GM18907 (cell line): ENCODE measurements around the gene NAPG.
"Not testable (repeated sequence)": the region's sequence is repeated elsewhere in the genome, so short reads cannot be mapped to it uniquely, and the experiment has no call there.

Experiments used
- ATAC-seq: cut with Tn5 transposase; IDR thresholded peaks from one replicate; pipeline ENCODE4 v1.9.1; 2021; ENCODE audit warnings: mild to moderate bottlenecking, moderate library complexity; ENCODE audit not compliant: unreplicated experiment

Gene NAPG

DNA sequence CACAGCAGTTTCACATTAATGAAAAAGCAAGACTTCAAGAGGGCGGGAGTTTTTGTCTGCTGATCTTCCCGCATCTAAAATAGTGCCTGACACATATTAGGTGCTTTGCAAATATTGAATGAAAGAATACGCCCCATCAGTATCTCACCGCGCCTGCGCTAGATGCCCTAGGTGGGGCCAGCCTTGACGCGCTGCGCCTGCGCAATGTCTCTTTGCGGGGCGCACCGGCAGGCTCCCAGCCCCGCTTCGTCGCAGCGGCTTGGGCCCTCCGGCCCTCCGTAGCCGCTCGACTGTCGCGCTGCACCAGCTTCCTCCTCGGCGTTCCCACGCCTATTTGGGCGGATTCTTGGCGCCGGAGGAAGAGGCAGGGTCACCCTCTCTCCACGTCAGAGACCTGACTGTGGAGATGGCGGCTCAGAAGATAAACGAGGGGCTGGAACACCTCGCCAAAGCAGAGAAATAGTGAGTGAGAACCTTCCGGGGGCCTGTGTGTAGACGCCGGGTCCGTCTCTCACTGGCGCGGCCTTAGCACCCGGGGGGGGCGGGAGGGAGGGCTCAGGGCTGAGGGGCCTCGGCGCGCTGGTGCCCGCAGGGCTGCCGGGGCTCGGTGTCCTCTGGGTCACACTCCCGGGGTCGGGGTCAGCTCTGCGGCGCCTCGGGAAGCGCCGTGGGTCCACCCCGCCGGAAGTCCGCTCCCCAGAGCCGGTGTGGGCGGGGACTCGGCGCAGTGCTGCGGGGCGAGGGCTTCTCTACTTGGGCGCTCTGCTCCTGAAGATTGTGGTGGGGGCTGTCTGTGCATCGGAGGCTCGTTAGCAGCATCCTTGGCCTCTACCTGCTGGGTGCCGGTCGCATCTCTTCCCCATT lies at the start of gene NAPG:
Gene NAPG (plus strand): TSS at position 331 of the 864 bp plus-strand sequence. CDS start 76 bp downstream, at position 407.
- ATAC-seq: peak; percentile 82

- no peak for ATAC-seq
Measured at GRCh38 chr18:10476338-10476791, 49.5 kb upstream of the NAPG start.

GRCh38 chr18:10477121-10477862 lies 48.5 kb upstream of the NAPG start:
- no peak for ATAC-seq

DNA sequence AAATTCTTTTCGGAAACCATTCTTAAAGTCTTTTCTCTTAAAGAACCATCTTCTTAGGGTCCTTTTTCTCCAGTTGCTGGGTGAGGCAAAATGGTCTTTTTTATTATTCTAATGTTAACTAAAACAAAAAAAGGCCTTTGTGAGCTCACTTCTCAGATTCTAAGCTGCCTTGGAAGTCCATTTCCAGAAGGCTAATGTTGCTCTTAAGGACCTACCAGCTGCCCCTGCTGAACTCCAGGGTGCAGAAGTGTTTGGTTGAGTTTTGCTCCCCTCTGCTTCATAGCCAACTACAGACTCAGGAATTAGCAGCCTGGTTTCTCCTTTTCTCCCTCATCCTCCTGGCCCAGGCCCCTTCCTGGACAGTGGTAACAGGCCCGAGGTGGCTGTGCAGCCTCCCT lies 48.0 kb upstream of the NAPG start:
- ATAC-seq: no peak

GRCh38 chr18:10481831-10482230 lies 44.0 kb upstream of the NAPG start:
- no peak for ATAC-seq

- peak; percentile 27 for ATAC-seq
Measured at GRCh38 chr18:10482363-10482984, 43.4 kb upstream of the NAPG start.

- ATAC-seq: peak; percentile 86
Measured at GRCh38 chr18:10482985-10483949, 42.6 kb upstream of the NAPG start.

DNA sequence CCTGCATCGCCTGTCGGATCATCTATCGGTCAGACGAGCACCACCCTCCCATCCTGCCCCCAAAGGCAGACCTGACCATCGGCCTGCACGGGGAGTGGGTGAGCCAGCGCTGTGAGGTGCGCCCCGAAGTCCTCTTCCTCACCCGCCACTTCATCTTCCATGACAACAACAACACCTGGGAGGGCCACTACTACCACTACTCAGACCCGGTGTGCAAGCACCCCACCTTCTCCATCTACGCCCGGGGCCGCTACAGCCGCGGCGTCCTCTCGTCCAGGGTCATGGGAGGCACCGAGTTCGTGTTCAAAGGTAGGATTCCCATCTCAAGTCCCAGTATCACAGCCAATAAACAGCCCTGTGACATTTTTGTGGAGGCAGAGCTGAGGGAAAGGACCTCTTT lies 40.4 kb upstream of the NAPG start:
- ATAC-seq: no peak

DNA sequence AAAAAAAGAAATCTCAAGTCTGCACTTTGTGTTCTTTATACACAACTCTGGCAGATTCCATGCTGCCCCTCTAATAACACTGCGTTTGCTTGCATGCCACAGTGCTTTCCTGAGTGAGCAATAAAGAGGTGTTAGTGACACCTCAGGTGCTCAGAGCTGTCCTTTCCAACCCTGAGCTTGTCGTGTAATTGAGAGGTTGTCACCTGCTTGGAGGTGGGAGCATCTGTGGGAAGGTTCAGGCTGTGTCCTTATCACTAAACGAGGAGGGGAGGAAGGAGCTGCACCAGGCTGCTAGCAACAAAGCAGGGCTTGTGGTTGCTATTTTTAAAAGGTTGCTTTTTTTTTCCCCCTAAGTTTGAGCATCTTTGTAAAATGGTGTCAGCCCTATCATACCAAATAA lies 39.5 kb upstream of the NAPG start:
- no peak for ATAC-seq

DNA sequence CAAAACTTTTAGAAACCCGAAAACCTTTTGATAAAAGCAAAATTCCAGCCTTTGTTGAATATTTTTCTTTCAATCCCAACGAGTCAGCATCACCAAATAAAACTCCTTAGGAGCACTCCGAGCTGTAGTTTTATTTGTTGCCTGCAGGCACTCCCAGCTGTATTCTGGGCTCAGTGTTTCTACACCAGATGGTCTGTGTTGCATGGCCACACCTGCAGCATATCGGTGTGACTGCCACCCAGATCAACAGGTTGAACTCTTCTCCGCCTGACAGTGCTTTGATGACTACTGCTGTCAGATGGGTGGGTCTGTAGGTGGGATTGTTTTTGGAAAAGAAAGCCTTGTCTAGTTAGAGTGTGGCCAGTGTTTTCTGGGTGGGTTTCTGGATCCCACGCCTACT lies 38.7 kb upstream of the NAPG start:
- no peak for ATAC-seq

DNA sequence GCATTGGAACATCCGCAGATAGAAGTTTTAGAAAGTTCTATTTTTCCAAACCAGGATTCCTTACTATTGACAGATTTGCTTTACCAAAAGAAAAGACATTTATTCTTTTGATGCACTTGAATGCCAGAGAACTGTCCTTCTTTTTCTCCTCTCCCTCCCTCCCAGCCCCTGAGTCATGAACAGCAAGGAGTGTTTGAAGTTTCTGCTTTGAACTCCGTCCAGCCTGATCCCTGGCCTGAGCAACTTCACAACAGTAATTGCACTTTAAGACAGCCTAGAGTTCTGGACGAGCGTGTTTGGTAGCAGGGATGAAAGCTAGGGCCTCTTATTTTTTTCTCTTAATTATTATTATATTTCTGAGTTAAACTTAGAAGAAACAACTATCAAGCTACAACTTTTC lies 37.8 kb upstream of the NAPG start:
- ATAC-seq: no peak

- peak; percentile 98 for ATAC-seq
Measured at GRCh38 chr18:10490401-10491165, 35.2 kb upstream of the NAPG start.

- no peak for ATAC-seq
Measured at GRCh38 chr18:10495936-10496335, 29.9 kb upstream of the NAPG start.

GRCh38 chr18:10497206-10497749 lies 28.5 kb upstream of the NAPG start:
- no peak for ATAC-seq

DNA sequence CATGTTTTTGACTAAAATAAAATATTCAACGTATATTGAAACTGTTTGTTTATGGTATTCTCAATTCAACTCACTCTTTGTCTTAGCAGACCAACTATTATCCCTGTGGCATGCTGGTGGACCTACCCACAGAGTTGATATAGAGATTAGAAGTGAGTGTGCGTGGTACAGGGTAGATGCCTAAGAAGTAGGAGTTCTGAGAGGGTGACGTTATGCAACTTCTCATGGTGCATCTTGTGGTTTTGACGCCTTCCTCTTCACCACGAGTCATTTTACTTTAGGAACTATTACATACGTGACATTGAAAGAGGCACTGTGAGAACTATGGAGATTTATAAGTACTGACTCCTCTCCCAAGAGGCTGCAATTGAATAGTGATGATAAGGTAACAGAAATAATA lies 26.6 kb upstream of the NAPG start:
- ATAC-seq: no peak

- no peak for ATAC-seq
Measured at GRCh38 chr18:10500038-10500437, 25.8 kb upstream of the NAPG start.

DNA sequence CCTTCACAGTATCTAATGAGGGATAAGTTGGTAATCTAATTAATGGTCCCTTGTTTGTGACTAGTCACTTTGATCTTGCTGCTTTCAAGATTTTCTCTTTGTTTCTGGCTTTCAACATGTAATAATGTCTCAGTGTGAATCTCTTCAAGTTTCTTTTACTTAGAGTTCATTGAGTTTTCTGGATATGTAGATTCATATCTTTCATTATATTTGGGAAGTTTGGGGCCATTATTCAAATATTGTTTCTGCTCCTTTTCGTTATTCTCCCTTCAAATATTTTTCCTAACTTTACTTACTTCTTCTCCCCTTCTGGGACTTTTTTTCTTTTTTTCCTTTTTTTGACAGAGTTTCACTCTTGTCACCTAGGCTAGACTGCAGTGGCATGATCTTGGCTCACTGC lies 21.1 kb upstream of the NAPG start:
- ATAC-seq: no peak

GRCh38 chr18:10505892-10506291 lies 19.9 kb upstream of the NAPG start:
- not testable (repeated sequence) for ATAC-seq

DNA sequence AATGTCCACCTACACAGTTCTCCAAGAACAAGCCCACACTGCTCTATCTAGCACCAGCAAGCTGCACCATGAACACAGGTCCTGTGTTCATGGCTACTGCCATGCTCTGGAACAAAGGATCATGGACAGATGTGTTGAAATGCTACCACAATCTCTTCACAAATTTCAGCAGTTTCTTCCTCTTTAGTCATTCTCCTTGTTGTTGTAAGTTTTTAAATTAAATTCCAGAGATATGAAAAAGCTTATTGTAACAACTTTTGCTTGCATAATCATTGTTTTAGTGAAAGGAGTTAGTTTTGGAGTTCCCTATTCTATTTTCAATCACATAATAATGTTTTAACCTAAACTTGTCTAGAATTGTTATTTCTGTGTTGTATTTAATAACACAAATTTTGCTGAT lies 17.2 kb upstream of the NAPG start:
- ATAC-seq: no peak
